Breast epithelium (tissue), 3 donors: ENCODE data around the gene CCDC127.

ENCODE experiments used
- CTCF ChIP-seq, 3 donors: fragments of 450-650 bp; IDR thresholded peaks; one replicate each; pipeline ENCODE4 v1.5.1; 2016 to 2017; ENCODE audit warnings: antibody characterized with exemption in 3 of 3, mild to moderate bottlenecking in 3 of 3, moderate library complexity in 3 of 3
- POLR2A ChIP-seq: fragments of 450-650 bp; IDR thresholded peaks from one replicate; pipeline ENCODE4 v1.6.1; 2016; ENCODE audit warnings: antibody characterized with exemption, mild to moderate bottlenecking, moderate library complexity
- POLR2AphosphoS5 ChIP-seq, 3 donors: sonication (generic); formaldehyde crosslinking; IDR thresholded peaks; one replicate each; pipeline ENCODE4 v1.6.1; 2017; ENCODE audit warnings: antibody characterized with exemption in 3 of 3

- TF ChIP-seq POLR2A (no peak), CTCF (IDR thresholded peaks at IDR 0.05) (no peak), POLR2AphosphoS5 (IDR thresholded peaks at IDR 0.05) (no peak)
These were observed 39.2 kb upstream of the CCDC127 start for GRCh38 chr5:257148-257547.
